SK-N-SH (cell line): Measurements from ENCODE around the gene PSMD9. TPM values are rescaled to one million over a fixed set of nuclear protein-coding genes. Genes with fewer than 3 reads are reported as not detected.

Experiments used
- CTCF ChIA-PET: fragments of 300-600, 350-600 bp; formaldehyde crosslinking; extraction: SDS; loops from one replicate; lab custom pipeline; 2021; lab: Yijun Ruan, JAX
- POLR2A ChIA-PET: fragments of 350-600 bp; sonication (Branson Sonifier 250); formaldehyde crosslinking; extraction: SDS; loops from one replicate; lab custom pipeline; 2020; ENCODE audit warnings: antibody characterized with exemption, inconsistent platforms; lab: Yijun Ruan, JAX
- DNase-seq: peaks from one replicate; pipeline ENCODE4 v3.0.0; 2012
- H2AFZ ChIP-seq: fragments of 200-600 bp; sonication (generic); 2 replicates; pipeline ENCODE4 v1.8.1; 2016; ENCODE audit warnings: antibody characterized with exemption, mild to moderate bottlenecking, low read depth
- H3F3A ChIP-seq: fragments of 200-600 bp; sonication (generic); replicated peaks from 2 replicates; pipeline ENCODE3; 2016; ENCODE audit warnings: antibody characterized with exemption, mild to moderate bottlenecking; ENCODE audit not compliant: insufficient read depth
- H3K27ac ChIP-seq, 2 experiments: fragments of 200-500 bp in 1 of 2; fragments of 200-600 bp in 1 of 2; sonication (Bioruptor generic) in 1 of 2; sonication (generic), shearing (Covaris generic) in 1 of 2; 2 replicates each; pipeline versions ENCODE4 v1.5.1 to v1.6.1; 2014 to 2016; ENCODE audit warnings: low read depth in 2 of 2, inconsistent platforms in 1 of 2, low read length in 1 of 2, mild to moderate bottlenecking in 1 of 2, mixed read lengths in 1 of 2
- H3K27me3 ChIP-seq: fragments of 200-600 bp; sonication (generic), shearing (Covaris generic); 2 replicates; pipeline ENCODE4 v1.6.1; 2016; ENCODE audit warnings: mixed run types; ENCODE audit not compliant: insufficient read depth
- H3K36me3 ChIP-seq, 2 experiments: fragments of 200-500 bp in 1 of 2; fragments of 200-600 bp in 1 of 2; sonication (Bioruptor generic) in 1 of 2; sonication (generic) in 1 of 2; replicated peaks in 1 of 2; 2 replicates each; pipeline versions ENCODE3 to v1.5.1; 2014 to 2016; ENCODE audit warnings: low read length in 1 of 2, mild to moderate bottlenecking in 1 of 2; ENCODE audit not compliant: insufficient read depth in 2 of 2, control insufficient read depth in 1 of 2
- H3K4me1 ChIP-seq, 2 experiments: fragments of 200-500 bp in 1 of 2; fragments of 200-600 bp in 1 of 2; sonication (Bioruptor generic) in 1 of 2; sonication (generic), shearing (Covaris generic) in 1 of 2; 2 replicates each; pipeline versions ENCODE4 v1.5.1 to v1.6.1; 2014 to 2016; ENCODE audit warnings: low read depth in 1 of 2, low read length in 1 of 2, mixed run types in 1 of 2; ENCODE audit not compliant: insufficient read depth in 2 of 2, control insufficient read depth in 1 of 2
- H3K4me2 ChIP-seq: fragments of 200-600 bp; sonication (generic), shearing (Covaris generic); 2 replicates; pipeline ENCODE4 v1.6.1; 2017; ENCODE audit warnings: mixed run types
- H3K4me3 ChIP-seq, 2 experiments: fragments of 200-500 bp in 1 of 2; fragments of 200-600 bp in 1 of 2; sonication (Bioruptor generic) in 1 of 2; sonication (generic), shearing (Covaris generic) in 1 of 2; 2 replicates each; pipeline versions ENCODE4 v1.5.1 to v1.8.1; 2014 to 2016; ENCODE audit warnings: low read depth in 2 of 2, inconsistent platforms in 1 of 2, low read length in 1 of 2, mild to moderate bottlenecking in 1 of 2, mixed read lengths in 1 of 2, moderate library complexity in 1 of 2
- H3K79me2 ChIP-seq: fragments of 200-600 bp; sonication (generic); 2 replicates; pipeline ENCODE4 v1.8.1; 2017; ENCODE audit warnings: mild to moderate bottlenecking; ENCODE audit not compliant: insufficient read depth
- H3K9ac ChIP-seq: fragments of 200-600 bp; sonication (generic); 2 replicates; pipeline ENCODE4 v1.6.1; 2017; ENCODE audit warnings: mixed run types
- H3K9me2 ChIP-seq: fragments of 200-600 bp; sonication (generic); 2 replicates; pipeline ENCODE4 v1.6.1; 2017; ENCODE audit warnings: mixed run types
- H3K9me3 ChIP-seq: fragments of 200-600 bp; sonication (generic); 2 replicates; pipeline ENCODE4 v1.6.1; 2017; ENCODE audit warnings: mixed run types, mild to moderate bottlenecking, moderate library complexity
- H4K20me1 ChIP-seq: fragments of 200-600 bp; sonication (generic); 2 replicates; pipeline ENCODE4 v1.6.1; 2017; ENCODE audit warnings: mild to moderate bottlenecking, mixed run types; ENCODE audit not compliant: insufficient read depth
- CHD2 ChIP-seq: fragments of 150-350 bp; IDR thresholded peaks from 2 replicates; pipeline ENCODE4 v1.6.1; 2018; ENCODE audit warnings: low read length; ENCODE audit not compliant: partially characterized antibody
- EP300 ChIP-seq, 2 experiments: IDR thresholded peaks; 2 replicates each; pipeline versions ENCODE4 v1.4.0 to v1.6.1; 2012; ENCODE audit warnings: borderline replicate concordance in 1 of 2, low read depth in 1 of 2, low read length in 1 of 2
- JUND ChIP-seq: IDR thresholded peaks from 2 replicates; pipeline ENCODE4 v1.4.0; 2012
- MEF2A ChIP-seq: IDR thresholded peaks from 2 replicates; pipeline ENCODE4 v1.4.0; 2012; ENCODE audit warnings: low read depth, borderline replicate concordance
- NFIC ChIP-seq: IDR thresholded peaks from 2 replicates; pipeline ENCODE4 v1.4.0; 2012; ENCODE audit warnings: borderline replicate concordance
- POLR2AphosphoS5 ChIP-seq: IDR thresholded peaks from 2 replicates; pipeline ENCODE4 v1.6.1; 2012; ENCODE audit warnings: low read depth, low read length
- RCOR1 ChIP-seq: fragments of 150-350 bp; IDR thresholded peaks from 2 replicates; pipeline ENCODE4 v1.6.1; 2017; ENCODE audit warnings: antibody characterized with exemption, low read length
- REST ChIP-seq: IDR thresholded peaks from 2 replicates; pipeline ENCODE4 v1.6.1; 2012; ENCODE audit warnings: mild to moderate bottlenecking, low read depth, low read length, moderate library complexity
- RFX5 ChIP-seq: IDR thresholded peaks from 2 replicates; pipeline ENCODE4 v1.6.1; 2012; ENCODE audit warnings: mild to moderate bottlenecking, improper control_type of control experiment, low read length
- SIN3A ChIP-seq: IDR thresholded peaks from 2 replicates; pipeline ENCODE4 v1.6.1; 2012; ENCODE audit warnings: low read depth, mild to moderate bottlenecking, low read length, moderate library complexity, borderline replicate concordance
- TAF1 ChIP-seq: IDR thresholded peaks from 2 replicates; pipeline ENCODE4 v1.6.1; 2012; ENCODE audit warnings: low read depth, mild to moderate bottlenecking, low read length, moderate library complexity, borderline replicate concordance
- TCF12 ChIP-seq: IDR thresholded peaks from 2 replicates; pipeline ENCODE4 v1.4.0; 2012
- TEAD4 ChIP-seq: IDR thresholded peaks from 2 replicates; pipeline ENCODE4 v1.4.0; 2012; ENCODE audit warnings: mild to moderate bottlenecking, borderline replicate concordance; ENCODE audit not compliant: insufficient read depth
- ZBTB33 ChIP-seq: IDR thresholded peaks from 2 replicates; pipeline ENCODE4 v1.4.0; 2012; ENCODE audit warnings: low read depth, borderline replicate concordance
- WGBS: methylation state at CpG from one replicate; pipeline ENCODE4 v1.1.6; 2017; ENCODE audit warnings: low lambda C conversion rate; 5-methylcytosine and 5-hydroxymethylcytosine counted together
- polyA plus RNA-seq, 3 experiments: library from polyadenylated mRNA; depleted of rRNA; stranded (reverse); fragments of >200 nt; gene quantifications; 2 replicates each; pipeline ENCODE4 v1.2.3, GENCODE V29; 2012
- small RNA-seq, 7 experiments: library from RNA; depleted of rRNA; stranded (forward); fragments of <200 nt; gene quantifications; one replicate each; pipeline ENCODE3, GENCODE V24; 2012

Gene PSMD9
- polyA plus RNA-seq, 1 of the 3 experiments (the other 2 are of a cell fraction): 227 TPM

- TF ChIP-seq REST (peak; percentile 80), RCOR1 (peak; percentile 50; the same call in 1 of the 2 replicates), ZBTB33 (peak; percentile 93), POLR2AphosphoS5 (peak; percentile 92; the same call in 1 of the 2 replicates), JUND (peak; percentile 98), MEF2A (peak; percentile 96), CHD2 (no peak), EP300 (IDR thresholded peaks at IDR 0.05; ENCODE audit: borderline replicate concordance in 1 of 2, low read depth in 1 of 2, low read length in 1 of 2) (peak; percentile 76 to 100), TCF12 (peak; percentile 100), TAF1 (no peak)
Observed at GRCh38 chr12:121964813-121965643, 76.4 kb downstream of the PSMD9 start (continued).

GRCh38 chr12:121966959-121967358 lies 78.4 kb downstream of the PSMD9 start:
- CTCF ChIA-PET: interaction anchor here (1.3 to 1.4 kb wide), 2 partner anchors 13 to 157 kb away, joined by 3 read pairs; no protein-coding TSS in a partner anchor
- Histone ChIP-seq H3F3A (peaks cover 31% of the 10 kb centered on the region), H3K27me3 (no peaks in the 10 kb centered on the region)
- no peak for TF ChIP-seq NFIC
- no peak for TF ChIP-seq SIN3A
- TF ChIP-seq EP300 (IDR thresholded peaks at IDR 0.05; ENCODE audit: borderline replicate concordance in 1 of 2, low read depth in 1 of 2, low read length in 1 of 2): no peak
- TF ChIP-seq TEAD4: no peak
- no peak for TF ChIP-seq RCOR1
- TF ChIP-seq RFX5: no peak
- TF ChIP-seq, all 33 proteins: peak for 0
- POLR2A ChIA-PET: interaction anchor here (0.6 kb wide), 1 partner anchor 14 kb away, joined by 9 read pairs; no protein-coding TSS in a partner anchor
- no peak overlapping the region for H3K9ac ChIP-seq
- no peak for DNase-seq
- H2AFZ ChIP-seq: no peak overlapping the region
- no peaks in the 10 kb centered on the region for H4K20me1 ChIP-seq
- H3K4me2 ChIP-seq: no peak overlapping the region
- H3K4me1 ChIP-seq: peaks cover 8 to 15% of the 10 kb centered on the region in 2 experiments; a peak in 3 of 4 replicates
- no peaks in the 10 kb centered on the region for H3K9me3 ChIP-seq
- no peak overlapping the region for H3K27ac ChIP-seq
- peaks cover 4 to 6% of the 10 kb centered on the region in 2 experiments for H3K36me3 ChIP-seq
- 97% methylated on average over 5 of the region's 5 CpGs for WGBS
- no peaks in the 10 kb centered on the region for H3K79me2 ChIP-seq
- no peak overlapping the region for H3K4me3 ChIP-seq
- H3K9me2 ChIP-seq: no peaks in the 10 kb centered on the region

Small RNAs within 50 kb of the gene (small RNA-seq; reads per million reads assigned to genes)
- 0 reads per million in 7 experiments for gene AC069503.3
- 0 reads per million in 7 experiments for gene RF00017
- gene RNU7-170P: 0 reads per million in 7 experiments

Other genes with a start within 250 kb of the PSMD9 start
- 2.4 and 2.7 TPM in 2 replicates for gene MORN3, start 219.1 kb upstream of the PSMD9 start, polyA plus RNA-seq (2012; rRNA removed)
- gene TMEM120B, start 176.0 kb upstream of the PSMD9 start, polyA plus RNA-seq (2012; rRNA removed): 15.1 and 15.4 TPM in 2 replicates
- 5.0 and 5.3 TPM in 2 replicates for gene RHOF, start 95.1 kb upstream of the PSMD9 start, polyA plus RNA-seq (2012; rRNA removed)
- gene SETD1B, start 84.8 kb upstream of the PSMD9 start, polyA plus RNA-seq (2012; rRNA removed): 1.2 and 2.0 TPM in 2 replicates
- gene HPD, start 29.9 kb upstream of the PSMD9 start, polyA plus RNA-seq (2012; rRNA removed): 1.8 and 1.9 TPM in 2 replicates
- 5.7 and 8.0 TPM in 2 replicates for gene CFAP251, start 29.8 kb downstream of the PSMD9 start, polyA plus RNA-seq (2012; rRNA removed)
- 30.8 and 34.0 TPM in 2 replicates for gene BCL7A, start 133.1 kb downstream of the PSMD9 start, polyA plus RNA-seq (2012; rRNA removed)
- gene MLXIP, start 190.0 kb downstream of the PSMD9 start, polyA plus RNA-seq (2012; rRNA removed): 6.8 and 11.0 TPM in 2 replicates